Activated naive CD4-positive, alpha-beta T cell treated with anti-CD3 and anti-CD28 coated beads for 36 hours (primary cell): ENCODE data around the gene MAPKAPK2. TPM values are rescaled to one million over a fixed set of nuclear protein-coding genes. Genes with fewer than 3 reads are reported as not detected.

Experiments
- CTCF ChIA-PET: fragments of 350-600 bp; sonication (Branson Sonifier 250); formaldehyde crosslinking; loops from one replicate; lab custom pipeline; 2021; ENCODE audit warnings: antibody characterized with exemption; lab: Charles Lee
- DNase-seq: peaks from one replicate; pipeline ENCODE4 v3.0.0-alpha.2; 2020
- H3K27ac Mint-ChIP-seq: one replicate; pipeline ENCODE4 v1.8.0; 2021; ENCODE audit warnings: mild to moderate bottlenecking, mixed read lengths
- H3K27me3 Mint-ChIP-seq: one replicate; pipeline ENCODE4 v1.8.0; 2021; ENCODE audit warnings: low read depth, mixed read lengths
- H3K36me3 Mint-ChIP-seq: one replicate; pipeline ENCODE4 v1.8.0; 2021; ENCODE audit warnings: low read depth, mixed read lengths
- H3K4me1 Mint-ChIP-seq: one replicate; pipeline ENCODE4 v1.8.0; 2021; ENCODE audit warnings: low read depth, mixed read lengths
- H3K4me3 Mint-ChIP-seq: one replicate; pipeline ENCODE4 v1.8.0; 2021; ENCODE audit warnings: mild to moderate bottlenecking, moderate library complexity, mixed read lengths
- H3K9me3 Mint-ChIP-seq: one replicate; pipeline ENCODE4 v1.8.0; 2021; ENCODE audit warnings: mixed read lengths
- intact Hi-C: fragments of 100-400 bp; cut with micrococcal nuclease; formaldehyde crosslinking; loops from one replicate; pipeline ENCODE4 v1.15.1; 2023
- total RNA-seq, 2 experiments: library from RNA; stranded (reverse); gene quantifications; one replicate each; pipeline ENCODE4 v1.2.3, GENCODE V29; 2021

Gene MAPKAPK2
- total RNA-seq, 2 experiments from 2014 or later, result 83.4 to 85.3 TPM

- H3K4me1 Mint-ChIP-seq, result peaks cover 50% of the 10 kb centered on the region
- peak overlapping the region; percentile 98 for H3K4me3 Mint-ChIP-seq
- intact Hi-C loops, result loop anchor here (1.0 kb wide), 1 partner anchor 17 kb away; no protein-coding TSS in a partner anchor
- H3K9me3 Mint-ChIP-seq, result no peaks in the 10 kb centered on the region
- H3K27ac Mint-ChIP-seq, result peak overlapping the region; percentile 93
- CTCF ChIA-PET, result interaction anchor here (1.1 to 1.4 kb wide), 2 partner anchors 56 to 223 kb away, joined by 3 to 5 read pairs; no protein-coding TSS in a partner anchor
- peak; percentile 51 for DNase-seq
- peaks cover 2% of the 10 kb centered on the region for H3K36me3 Mint-ChIP-seq
- peaks cover 2% of the 10 kb centered on the region for H3K27me3 Mint-ChIP-seq
These were observed 2.0 kb downstream of the MAPKAPK2 start for GRCh38 chr1:206686478-206687249.

GRCh38 chr1:206687251-206687914 is 2.7 kb downstream of the MAPKAPK2 start:
- H3K4me1 Mint-ChIP-seq, result peaks cover 54% of the 10 kb centered on the region
- no peaks in the 10 kb centered on the region for H3K9me3 Mint-ChIP-seq
- peaks cover 2% of the 10 kb centered on the region for H3K27me3 Mint-ChIP-seq
- H3K27ac Mint-ChIP-seq, result no peak overlapping the region
- CTCF ChIA-PET, result interaction anchor here (0.6 to 3.5 kb wide), 4 partner anchors 23 to 222 kb away, joined by 3 to 19 read pairs (median 4); no protein-coding TSS in a partner anchor
- no peak for DNase-seq
- H3K4me3 Mint-ChIP-seq, result no peak overlapping the region
- intact Hi-C loops, result no loop called here
- H3K36me3 Mint-ChIP-seq, result peaks cover 2% of the 10 kb centered on the region

GRCh38 chr1:206687915-206688442 is 3.3 kb downstream of the MAPKAPK2 start:
- CTCF ChIA-PET, result interaction anchor here (0.6 to 4.3 kb wide), 6 partner anchors 15 to 221 kb away, joined by 3 to 19 read pairs (median 6); no protein-coding TSS in a partner anchor
- H3K36me3 Mint-ChIP-seq, result peaks cover 2% of the 10 kb centered on the region
- peaks cover 2% of the 10 kb centered on the region for H3K27me3 Mint-ChIP-seq
- intact Hi-C loops, result no loop called here
- peaks cover 59% of the 10 kb centered on the region for H3K4me1 Mint-ChIP-seq
- H3K9me3 Mint-ChIP-seq, result no peaks in the 10 kb centered on the region
- no peak overlapping the region for H3K4me3 Mint-ChIP-seq
- no peak overlapping the region for H3K27ac Mint-ChIP-seq
- no peak for DNase-seq

GRCh38 chr1:206690516-206690915 is 5.8 kb downstream of the MAPKAPK2 start:
- no peak overlapping the region for H3K27ac Mint-ChIP-seq
- DNase-seq, result no peak
- H3K4me1 Mint-ChIP-seq, result peaks cover 57% of the 10 kb centered on the region
- no peaks in the 10 kb centered on the region for H3K9me3 Mint-ChIP-seq
- intact Hi-C loops, result no loop called here
- H3K4me3 Mint-ChIP-seq, result no peak overlapping the region
- CTCF ChIA-PET, result interaction anchor here (0.7 to 4.3 kb wide), 8 partner anchors 13 to 222 kb away, joined by 3 to 19 read pairs (median 4); partner anchors contain the start of gene EIF2D
- no peaks in the 10 kb centered on the region for H3K27me3 Mint-ChIP-seq
- H3K36me3 Mint-ChIP-seq, result peaks cover 5% of the 10 kb centered on the region

- H3K4me3 Mint-ChIP-seq, result no peak overlapping the region
- H3K27me3 Mint-ChIP-seq, result no peaks in the 10 kb centered on the region
- H3K27ac Mint-ChIP-seq, result no peak overlapping the region
- peaks cover 57% of the 10 kb centered on the region for H3K4me1 Mint-ChIP-seq
- peaks cover 3% of the 10 kb centered on the region for H3K36me3 Mint-ChIP-seq
- CTCF ChIA-PET, result interaction anchor here (0.6 to 4.3 kb wide), 9 partner anchors 9 to 221 kb away, joined by 3 to 15 read pairs (median 3); partner anchors contain the start of gene IKBKE
- no peak for DNase-seq
- no peaks in the 10 kb centered on the region for H3K9me3 Mint-ChIP-seq
- intact Hi-C loops, result no loop called here
These were observed 6.9 kb downstream of the MAPKAPK2 start for GRCh38 chr1:206691604-206692003.

GRCh38 chr1:206693029-206693428 is 8.3 kb downstream of the MAPKAPK2 start:
- no peaks in the 10 kb centered on the region for H3K9me3 Mint-ChIP-seq
- no peaks in the 10 kb centered on the region for H3K27me3 Mint-ChIP-seq
- intact Hi-C loops, result no loop called here
- peaks cover 16% of the 10 kb centered on the region for H3K36me3 Mint-ChIP-seq
- CTCF ChIA-PET, result interaction anchor here (0.8 to 1.4 kb wide), 5 partner anchors 10 to 223 kb away, joined by 3 to 4 read pairs (median 3); partner anchors contain the start of gene IKBKE
- H3K27ac Mint-ChIP-seq, result no peak overlapping the region
- H3K4me1 Mint-ChIP-seq, result peaks cover 57% of the 10 kb centered on the region
- no peak for DNase-seq
- H3K4me3 Mint-ChIP-seq, result no peak overlapping the region

- H3K4me1 Mint-ChIP-seq, result peaks cover 57% of the 10 kb centered on the region
- no peak overlapping the region for H3K27ac Mint-ChIP-seq
- CTCF ChIA-PET, result interaction anchor here (0.8 to 1.4 kb wide), 3 partner anchors 31 to 219 kb away, joined by 3 to 4 read pairs (median 3); no protein-coding TSS in a partner anchor
- H3K36me3 Mint-ChIP-seq, result peaks cover 19% of the 10 kb centered on the region
- intact Hi-C loops, result no loop called here
- H3K27me3 Mint-ChIP-seq, result no peaks in the 10 kb centered on the region
- no peak overlapping the region for H3K4me3 Mint-ChIP-seq
- H3K9me3 Mint-ChIP-seq, result no peaks in the 10 kb centered on the region
- no peak for DNase-seq
These were observed 8.9 kb downstream of the MAPKAPK2 start for GRCh38 chr1:206693592-206693991.

- H3K36me3 Mint-ChIP-seq, result peaks cover 19% of the 10 kb centered on the region
- no peak overlapping the region for H3K27ac Mint-ChIP-seq
- CTCF ChIA-PET, result interaction anchor here (0.6 to 0.7 kb wide), 3 partner anchors 39 to 243 kb away, joined by 3 to 5 read pairs (median 4); no protein-coding TSS in a partner anchor
- H3K27me3 Mint-ChIP-seq, result no peaks in the 10 kb centered on the region
- no peaks in the 10 kb centered on the region for H3K9me3 Mint-ChIP-seq
- no peak for DNase-seq
- peaks cover 59% of the 10 kb centered on the region for H3K4me1 Mint-ChIP-seq
- intact Hi-C loops, result no loop called here
- H3K4me3 Mint-ChIP-seq, result no peak overlapping the region
These were observed 9.7 kb downstream of the MAPKAPK2 start for GRCh38 chr1:206694171-206695124.

- CTCF ChIA-PET, result no interaction called here
- H3K27ac Mint-ChIP-seq, result no peak overlapping the region
- H3K36me3 Mint-ChIP-seq, result peaks cover 19% of the 10 kb centered on the region
- DNase-seq, result no peak
- intact Hi-C loops, result no loop called here
- H3K4me1 Mint-ChIP-seq, result peaks cover 57% of the 10 kb centered on the region
- no peaks in the 10 kb centered on the region for H3K9me3 Mint-ChIP-seq
- H3K4me3 Mint-ChIP-seq, result no peak overlapping the region
- no peaks in the 10 kb centered on the region for H3K27me3 Mint-ChIP-seq
These were observed 11.0 kb downstream of the MAPKAPK2 start for GRCh38 chr1:206695733-206696132.

GRCh38 chr1:206696812-206697585 is 12.3 kb downstream of the MAPKAPK2 start:
- intact Hi-C loops, result no loop called here
- Mint-ChIP-seq H3K4me1 (peaks cover 55% of the 10 kb centered on the region), H3K9me3 (no peaks in the 10 kb centered on the region), H3K4me3 (no peak overlapping the region), H3K27me3 (no peaks in the 10 kb centered on the region), H3K27ac (peak overlapping the region; percentile 20), H3K36me3 (peaks cover 20% of the 10 kb centered on the region)
- no peak for DNase-seq
- CTCF ChIA-PET, result interaction anchor here (1.1 to 1.8 kb wide), 3 partner anchors 28 to 152 kb away, joined by 4 to 5 read pairs (median 4); no protein-coding TSS in a partner anchor
